T-helper 2 cell treated with Interferon-gamma antibody and Interleukin-4, amounts not matched to agents 100 ng/mL and 5 ng/mL, for 36 hours (primary cell): Measurements from ENCODE around the gene PLRG1. TPM values are rescaled to one million over a fixed set of nuclear protein-coding genes. Genes with fewer than 3 reads are reported as not detected.

Experiments used
- total RNA-seq: library from RNA; stranded (reverse); gene quantifications from 2 replicates; pipeline ENCODE4 v1.2.3, GENCODE V29; 2022

Gene PLRG1
- total RNA-seq, 1 donor from 2014 or later = 80.9 TPM

Other genes with a start within 250 kb of the PLRG1 start
- not detected in 2 replicates for gene DCHS2, start 58.6 kb downstream of the PLRG1 start, total RNA-seq
- gene FGB, start 12.6 kb upstream of the PLRG1 start, total RNA-seq = not detected in 2 replicates
- gene FGA, start 40.3 kb upstream of the PLRG1 start, total RNA-seq = not detected in 2 replicates
- gene FGG, start 62.3 kb upstream of the PLRG1 start, total RNA-seq = not detected in 2 replicates
- not detected in 2 replicates for gene LRAT, start 193.6 kb upstream of the PLRG1 start, total RNA-seq
- not detected in 2 replicates for gene RBM46, start 230.9 kb upstream of the PLRG1 start, total RNA-seq